HG02840 (cell line): ENCODE results near the gene MKS1.

ENCODE experiments used
- ATAC-seq: cut with Tn5 transposase; IDR thresholded peaks from one replicate; pipeline ENCODE4 v1.9.1; 2021; ENCODE audit warnings: mild to moderate bottlenecking, moderate library complexity, moderate number of reproducible peaks; ENCODE audit not compliant: unreplicated experiment, low FRiP score

Gene MKS1

GRCh38 chr17:58205936-58206335, 13.1 kb downstream of the MKS1 start:
- no peak for ATAC-seq

- ATAC-seq: no peak
Measured at GRCh38 chr17:58204796-58205195, 14.3 kb downstream of the MKS1 start.

- ATAC-seq: no peak
Measured at GRCh38 chr17:58202859-58203258, 16.2 kb downstream of the MKS1 start.

- ATAC-seq: no peak
Measured at GRCh38 chr17:58200024-58200633, 18.9 kb downstream of the MKS1 start.

GRCh38 chr17:58196610-58197009, 22.4 kb downstream of the MKS1 start:
- no peak for ATAC-seq

- no peak for ATAC-seq
Measured at GRCh38 chr17:58195518-58196123, 23.4 kb downstream of the MKS1 start.

GRCh38 chr17:58193641-58194255, 25.3 kb downstream of the MKS1 start:
- no peak for ATAC-seq

- no peak for ATAC-seq
Measured at GRCh38 chr17:58192612-58193011, 26.4 kb downstream of the MKS1 start, which contains the start of gene EPX. TSS of gene EPX (plus strand) at chr17:58192726. CDS start at chr17:58192847, 121 bp downstream.

GRCh38 chr17:58191241-58191896, 27.7 kb downstream of the MKS1 start:
- ATAC-seq: no peak

- ATAC-seq: no peak
Measured at GRCh38 chr17:58189436-58190146, 29.5 kb downstream of the MKS1 start.

- no peak for ATAC-seq
Measured at GRCh38 chr17:58187675-58188074, 31.4 kb downstream of the MKS1 start.

- ATAC-seq: no peak
Measured at GRCh38 chr17:58187063-58187462, 32.0 kb downstream of the MKS1 start.

GRCh38 chr17:58186591-58186990, 32.5 kb downstream of the MKS1 start:
- no peak for ATAC-seq

GRCh38 chr17:58184986-58185761, 33.9 kb downstream of the MKS1 start:
- ATAC-seq: no peak

- ATAC-seq: no peak
Measured at GRCh38 chr17:58184308-58184985, 34.6 kb downstream of the MKS1 start.

- ATAC-seq: no peak
Measured at GRCh38 chr17:58183514-58183913, 35.5 kb downstream of the MKS1 start.

GRCh38 chr17:58181796-58182195, 37.3 kb downstream of the MKS1 start:
- ATAC-seq: no peak

GRCh38 chr17:58176200-58176599, 42.9 kb downstream of the MKS1 start:
- ATAC-seq: no peak

- no peak for ATAC-seq
Measured at GRCh38 chr17:58174871-58175270, 44.2 kb downstream of the MKS1 start.
